Stimulated activated naive CD8-positive, alpha-beta T cell treated with anti-CD3 and anti-CD28 coated beads, Interleukin-15, amount 100 ng/mL, for 72 hours (primary cell): Measurements from ENCODE around the gene RFX4.
A peak's percentile ranks its signal among the peaks of the same experiment; 100 is the strongest.

Experiments
- ATAC-seq: fragments of 150-1000 bp; cut with Tn5 transposase; 2 replicates; pipeline ENCODE4 v1.10.0; 2021; ENCODE audit warnings: mild to moderate bottlenecking, moderate library complexity
- DNase-seq, 2 donors: peaks; one replicate each; pipeline ENCODE4 v3.0.0; 2021 to 2022
- H3K27ac Mint-ChIP-seq, 2 donors: one replicate each; pipeline ENCODE4 v1.8.0; 2022; ENCODE audit warnings: mild to moderate bottlenecking in 2 of 2, mixed read lengths in 2 of 2, moderate library complexity in 2 of 2
- H3K27me3 Mint-ChIP-seq: one replicate; pipeline ENCODE4 v1.8.0; 2022; ENCODE audit warnings: mixed read lengths
- H3K4me1 Mint-ChIP-seq: one replicate; pipeline ENCODE4 v1.8.0; 2022; ENCODE audit warnings: mild to moderate bottlenecking, mixed read lengths
- H3K4me3 Mint-ChIP-seq, 2 donors: one replicate each; pipeline ENCODE4 v1.8.0; 2022; ENCODE audit warnings: mild to moderate bottlenecking in 2 of 2, mixed read lengths in 2 of 2, moderate library complexity in 1 of 2
- H3K9me3 Mint-ChIP-seq, 2 donors: one replicate each; pipeline ENCODE4 v1.8.0; 2022; ENCODE audit warnings: mixed read lengths in 2 of 2

RFX4 gene

DNA sequence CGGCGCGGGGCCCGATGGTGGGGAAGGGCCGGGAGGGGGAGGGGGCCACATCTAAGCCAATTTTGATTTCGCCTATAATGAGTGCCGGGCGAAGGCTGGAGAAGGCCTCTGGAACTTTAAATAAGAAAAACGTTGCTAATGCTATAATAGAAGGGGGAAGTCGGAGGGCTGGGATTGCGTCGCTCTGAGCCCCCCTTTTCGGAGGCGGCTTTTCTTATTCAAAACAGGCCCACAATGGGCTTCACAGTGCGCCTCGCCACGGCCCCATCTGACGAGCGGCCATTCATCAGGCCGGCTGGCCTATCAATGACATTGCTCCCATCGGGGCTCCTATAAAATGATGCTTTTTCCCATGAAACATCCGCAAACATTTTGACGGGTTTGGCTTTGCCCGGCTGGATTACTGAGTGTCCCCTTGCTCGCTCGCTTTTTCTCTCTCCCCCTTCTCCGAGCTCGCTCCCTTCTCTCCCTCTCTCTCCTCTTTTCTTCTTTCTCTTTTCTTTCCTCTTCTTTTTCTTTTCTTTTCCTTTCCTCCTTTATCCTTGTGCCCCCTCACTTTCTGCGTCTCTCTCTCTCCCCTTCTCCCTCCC lies at the start of gene RFX4:
RFX4 (plus strand) TSS at position 364 of the 590 bp plus-strand sequence. CDS start 317 bp downstream, outside the sequence.
- no peak for DNase-seq
- peaks cover 100% of the 10 kb centered on the region for H3K27me3 Mint-ChIP-seq
- no peaks in the 10 kb centered on the region for H3K9me3 Mint-ChIP-seq
- ATAC-seq = no peak
- no peak within 1 kb of the TSS for H3K27ac Mint-ChIP-seq
- H3K4me3 Mint-ChIP-seq = peak within 1 kb of the TSS; percentile 63 to 83
- peaks cover 70% of the 10 kb centered on the region for H3K4me1 Mint-ChIP-seq

DNA sequence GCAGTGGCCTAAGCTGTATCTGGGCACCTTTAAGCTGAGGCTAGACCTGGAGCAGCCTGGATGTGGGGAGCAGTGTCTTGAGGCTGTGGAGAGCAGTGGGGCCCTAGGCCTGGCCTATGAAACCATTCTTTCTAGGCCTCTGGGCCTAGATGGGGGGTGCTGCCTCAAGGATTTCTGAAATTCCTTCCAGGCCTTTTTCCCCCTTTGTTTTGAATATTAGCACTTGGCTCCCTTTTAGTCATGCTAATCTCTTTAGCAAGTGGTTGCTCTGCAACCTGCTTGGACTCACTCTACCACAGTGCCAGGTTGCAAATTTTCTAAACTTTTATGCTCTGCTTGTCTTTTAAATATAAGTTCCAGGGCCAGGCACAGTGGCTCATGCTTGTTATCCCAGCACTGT lies 41.6 kb upstream of the RFX4 start:
- no peak for ATAC-seq
- H3K27ac Mint-ChIP-seq = no peak overlapping the region
- H3K9me3 Mint-ChIP-seq = peaks cover 10 to 40% of the 10 kb centered on the region in 2 donors
- no peaks in the 10 kb centered on the region for H3K4me1 Mint-ChIP-seq
- peaks cover 3% of the 10 kb centered on the region for H3K27me3 Mint-ChIP-seq
- no peak for DNase-seq
- no peak overlapping the region for H3K4me3 Mint-ChIP-seq

- no peak overlapping the region for H3K27ac Mint-ChIP-seq
- DNase-seq (no peak), ATAC-seq (no peak)
- H3K27me3 Mint-ChIP-seq = peaks cover 37% of the 10 kb centered on the region
- H3K4me1 Mint-ChIP-seq = no peaks in the 10 kb centered on the region
- no peak overlapping the region for H3K4me3 Mint-ChIP-seq
- peaks cover 20 to 28% of the 10 kb centered on the region in 2 donors for H3K9me3 Mint-ChIP-seq
Observed at GRCh38 chr12:106551410-106551809, 31.4 kb upstream of the RFX4 start.

DNA sequence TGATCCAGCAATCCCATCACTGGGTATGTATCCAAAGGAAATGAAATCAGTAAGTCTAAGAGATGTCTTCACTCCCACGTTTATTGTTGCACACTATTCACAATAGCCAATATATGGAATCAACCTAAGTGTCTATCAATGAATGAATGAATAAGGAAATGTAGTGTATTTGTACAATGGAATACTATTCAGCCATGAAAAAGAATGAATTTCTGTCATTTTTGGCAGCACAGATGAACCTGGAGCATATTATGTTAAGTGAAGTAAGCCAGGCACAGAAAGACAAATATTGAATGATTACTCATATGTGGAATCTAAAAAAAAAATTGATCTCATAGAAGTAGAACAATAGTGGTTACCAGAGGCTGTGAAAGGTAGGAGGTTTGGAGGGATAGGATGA lies 30.6 kb upstream of the RFX4 start:
- Mint-ChIP-seq H3K9me3 (peaks cover 20 to 28% of the 10 kb centered on the region in 2 donors), H3K27me3 (peaks cover 37% of the 10 kb centered on the region), H3K4me3 (no peak overlapping the region), H3K27ac (no peak overlapping the region), H3K4me1 (no peaks in the 10 kb centered on the region)
- DNase-seq = no peak
- no peak for ATAC-seq

GRCh38 chr12:106564678-106565329 lies 18.0 kb upstream of the RFX4 start:
- no peak overlapping the region for H3K4me3 Mint-ChIP-seq
- no peak for DNase-seq
- no peaks in the 10 kb centered on the region for H3K4me1 Mint-ChIP-seq
- no peak overlapping the region for H3K27ac Mint-ChIP-seq
- no peak for ATAC-seq
- peaks cover 4 to 20% of the 10 kb centered on the region in 2 donors for H3K9me3 Mint-ChIP-seq
- peaks cover 44% of the 10 kb centered on the region for H3K27me3 Mint-ChIP-seq

- Mint-ChIP-seq H3K27ac (no peak overlapping the region), H3K4me1 (no peaks in the 10 kb centered on the region), H3K27me3 (peaks cover 31% of the 10 kb centered on the region), H3K9me3 (peaks cover under 1 to 2% of the 10 kb centered on the region in 2 donors), H3K4me3 (no peak overlapping the region)
- DNase-seq = no peak
- ATAC-seq = no peak
Observed at GRCh38 chr12:106566771-106567170, 16.0 kb upstream of the RFX4 start.

DNA sequence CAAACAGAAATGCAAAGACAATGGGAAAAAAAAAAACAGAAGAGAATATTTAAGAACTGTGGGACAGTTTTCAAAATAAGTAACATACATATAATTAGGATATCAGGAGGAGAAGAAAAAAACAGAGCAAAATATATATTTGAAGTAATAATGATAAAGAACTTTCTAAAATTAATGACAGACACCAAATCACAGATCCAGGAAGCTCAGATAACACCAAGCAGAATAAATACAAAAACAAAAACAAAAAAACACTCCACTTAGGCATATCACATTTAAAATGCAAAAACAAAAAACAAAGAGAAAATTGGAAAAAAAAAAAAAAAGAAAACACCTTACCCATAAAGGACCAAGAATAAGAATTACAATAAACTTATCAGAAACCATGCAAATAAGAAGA lies 9.6 kb upstream of the RFX4 start:
- Mint-ChIP-seq H3K27me3 (peaks cover 44% of the 10 kb centered on the region), H3K4me3 (no peak overlapping the region), H3K9me3 (no peaks in the 10 kb centered on the region), H3K27ac (no peak overlapping the region), H3K4me1 (no peaks in the 10 kb centered on the region)
- ATAC-seq (no peak), DNase-seq (no peak)

- Mint-ChIP-seq H3K27ac (no peak overlapping the region), H3K9me3 (no peaks in the 10 kb centered on the region), H3K4me1 (peaks cover 14% of the 10 kb centered on the region), H3K4me3 (no peak overlapping the region), H3K27me3 (peaks cover 76% of the 10 kb centered on the region)
- ATAC-seq (no peak), DNase-seq (no peak)
Observed at GRCh38 chr12:106576848-106577247, 6.0 kb upstream of the RFX4 start.

DNA sequence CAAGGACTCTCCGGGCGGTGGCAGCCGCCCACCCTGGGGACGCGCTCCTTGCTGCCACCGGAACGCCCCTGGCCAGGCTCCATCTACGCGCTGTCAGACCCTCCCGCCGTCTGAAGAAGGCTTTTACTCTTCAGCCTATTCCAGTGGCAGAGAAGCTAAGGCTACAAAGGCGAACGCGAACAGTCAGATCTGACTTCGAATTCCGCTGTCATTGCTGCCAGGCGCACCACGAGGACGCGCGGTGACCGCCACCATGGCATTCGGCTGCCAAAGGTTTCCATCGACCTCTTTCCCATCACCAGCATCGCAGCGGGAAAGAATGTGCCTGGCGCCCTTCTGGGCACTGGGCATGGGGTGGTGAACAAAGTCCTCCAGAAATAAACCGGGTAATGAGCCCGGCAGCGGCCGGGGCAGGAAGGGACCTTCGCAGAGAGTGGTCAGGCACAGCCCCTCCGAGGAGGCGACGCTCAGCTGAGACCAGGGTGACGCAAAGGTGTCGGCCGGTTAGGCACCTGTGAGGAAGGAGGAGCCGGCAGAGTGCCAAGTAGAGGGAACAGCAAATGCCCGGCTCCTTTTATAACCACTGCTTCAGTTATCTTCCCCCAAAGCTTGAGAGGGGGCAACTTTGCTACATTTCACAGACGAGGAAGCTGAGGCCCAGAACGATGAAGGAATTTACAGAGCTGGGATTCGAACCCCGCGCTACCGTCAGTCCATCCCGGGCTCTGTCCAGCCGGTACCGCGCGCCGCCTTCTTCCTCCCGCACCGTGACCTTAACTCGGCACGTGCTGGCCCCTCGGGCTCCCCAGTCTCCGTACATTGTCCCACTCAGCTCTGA lies 1.9 kb upstream of the RFX4 start:
- H3K27ac Mint-ChIP-seq = no peak overlapping the region
- no peak for ATAC-seq
- H3K9me3 Mint-ChIP-seq = no peaks in the 10 kb centered on the region
- H3K4me1 Mint-ChIP-seq = peaks cover 52% of the 10 kb centered on the region
- no peak for DNase-seq
- peak overlapping the region in 1 of 2 donors; percentile 38 for H3K4me3 Mint-ChIP-seq
- H3K27me3 Mint-ChIP-seq = peaks cover 96% of the 10 kb centered on the region

DNA sequence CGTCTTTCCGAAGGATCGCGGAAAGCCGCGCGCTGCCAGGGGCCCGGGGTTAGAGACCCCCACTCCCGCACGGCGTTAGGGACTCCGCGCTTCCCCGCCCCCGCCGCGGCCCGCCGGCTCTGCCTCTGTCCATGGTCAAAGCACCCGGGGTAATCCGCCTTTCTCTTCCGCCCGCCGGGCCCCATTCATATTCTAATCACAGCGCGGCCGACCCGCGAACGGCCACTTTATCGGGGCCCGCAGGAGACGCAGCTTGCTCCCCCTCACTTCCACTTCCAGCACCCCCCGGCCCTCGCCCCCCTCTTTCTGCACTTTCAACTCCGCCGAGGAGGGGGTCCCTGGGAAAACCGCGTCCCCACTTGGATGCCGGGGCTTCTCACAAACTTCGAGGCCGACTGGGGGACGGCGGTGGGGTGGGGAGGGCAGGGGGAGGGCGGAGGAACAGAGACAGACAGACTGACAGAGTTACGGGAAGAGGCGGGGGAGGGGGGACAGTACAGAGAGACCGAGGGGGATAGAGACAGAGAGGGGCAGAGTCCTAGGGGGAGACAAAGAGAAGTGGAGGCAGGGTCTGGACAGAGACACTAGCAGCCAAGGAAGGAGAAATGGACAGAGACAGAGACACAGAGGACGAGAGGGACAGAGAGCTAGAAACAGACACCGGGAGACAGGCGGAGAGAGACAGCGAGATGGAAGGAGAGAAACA lies 1.1 kb upstream of the RFX4 start:
- DNase-seq (no peak), ATAC-seq (no peak)
- Mint-ChIP-seq H3K27me3 (peaks cover 98% of the 10 kb centered on the region), H3K4me3 (peak overlapping the region; percentile 56), H3K27ac (peak overlapping the region in 1 of 2 donors; percentile 15), H3K4me1 (peaks cover 60% of the 10 kb centered on the region), H3K9me3 (no peaks in the 10 kb centered on the region)

DNA sequence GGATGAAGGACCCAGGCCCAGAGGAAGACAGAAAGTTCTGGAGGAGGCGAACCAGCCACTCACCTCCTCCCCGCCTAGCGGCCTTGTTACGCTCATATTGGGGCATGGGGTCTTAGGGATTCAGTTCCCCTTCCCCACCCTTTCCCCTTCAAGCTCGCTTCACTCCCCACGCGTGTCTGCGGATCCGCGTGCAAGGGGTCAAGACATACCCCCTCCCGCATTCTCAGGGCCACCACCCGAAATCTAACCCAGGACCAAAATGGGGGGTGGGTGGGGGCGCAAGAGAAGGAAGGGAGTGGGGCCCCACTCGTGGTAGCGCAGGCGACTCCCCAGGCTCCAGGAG lies 584 bp upstream of the RFX4 start:
- peaks cover 100% of the 10 kb centered on the region for H3K27me3 Mint-ChIP-seq
- H3K4me3 Mint-ChIP-seq = peak overlapping the region; percentile 45 to 56

GRCh38 chr12:106583242-106584103 lies 669 bp downstream of the RFX4 start:
- Mint-ChIP-seq H3K27ac (no peak overlapping the region), H3K4me3 (peak overlapping the region; percentile 63 to 83), H3K4me1 (peaks cover 71% of the 10 kb centered on the region), H3K9me3 (no peaks in the 10 kb centered on the region), H3K27me3 (peaks cover 100% of the 10 kb centered on the region)
- DNase-seq = peak; percentile 22 to 28
- ATAC-seq = peak; percentile 43

More for the DNA sequence above, 584 bp upstream of the RFX4 start:
- no peak overlapping the region for H3K27ac Mint-ChIP-seq
- DNase-seq (no peak), ATAC-seq (no peak)
- no peaks in the 10 kb centered on the region for H3K9me3 Mint-ChIP-seq
- peaks cover 65% of the 10 kb centered on the region for H3K4me1 Mint-ChIP-seq

DNA sequence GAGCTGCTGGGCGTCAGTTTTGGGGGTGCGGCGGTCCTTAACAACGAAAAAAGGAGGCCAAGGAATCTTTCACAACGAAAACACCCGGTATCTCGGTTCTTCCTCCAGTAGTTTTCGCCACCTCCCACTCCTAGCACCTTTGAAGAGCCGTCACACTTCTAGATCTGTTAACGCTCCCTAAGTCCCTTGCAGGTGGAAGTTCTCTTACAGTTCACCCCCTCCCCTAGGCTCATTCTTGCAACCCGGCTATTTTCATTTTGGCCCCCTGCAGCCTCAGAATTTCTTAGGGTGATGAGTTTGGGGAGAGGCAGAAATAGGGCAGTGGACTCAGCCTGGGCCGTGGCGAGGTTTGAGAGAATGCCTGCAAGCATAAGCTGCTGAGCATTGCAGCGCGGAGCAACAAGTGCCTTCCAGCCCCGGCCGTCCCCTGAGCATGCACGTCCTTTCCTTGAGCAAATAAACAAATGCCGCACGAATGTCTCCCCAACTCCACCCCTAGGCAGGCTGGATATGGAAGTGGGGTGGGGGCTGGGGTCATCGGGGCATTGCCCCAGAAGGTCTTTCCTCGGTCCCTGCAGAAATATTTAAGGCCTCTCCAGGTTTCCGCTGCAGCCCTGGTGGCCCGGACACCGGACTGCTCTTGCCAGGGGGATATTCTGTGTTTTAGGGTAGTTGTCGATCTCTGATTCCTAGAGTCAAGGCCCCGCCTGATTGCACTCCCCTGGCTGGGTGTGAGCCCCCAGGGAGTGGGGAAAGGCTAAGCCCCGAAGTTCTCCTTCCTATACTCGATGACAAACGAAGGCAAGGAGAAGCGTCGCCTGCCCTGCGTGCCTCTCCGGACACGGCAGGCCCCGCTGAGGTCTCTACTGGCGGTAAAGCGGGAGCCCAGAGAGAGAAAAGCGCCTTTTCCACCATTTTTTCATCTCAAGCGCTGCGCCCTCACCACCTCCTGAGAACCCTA lies 1.6 kb downstream of the RFX4 start:
- H3K27ac Mint-ChIP-seq = no peak overlapping the region
- ATAC-seq = peak; percentile 35
- DNase-seq = peak in 1 of 2 donors; percentile 17
- peaks cover 71% of the 10 kb centered on the region for H3K4me1 Mint-ChIP-seq
- peaks cover 100% of the 10 kb centered on the region for H3K27me3 Mint-ChIP-seq
- H3K9me3 Mint-ChIP-seq = no peaks in the 10 kb centered on the region
- H3K4me3 Mint-ChIP-seq = peak overlapping the region; percentile 63 to 83

DNA sequence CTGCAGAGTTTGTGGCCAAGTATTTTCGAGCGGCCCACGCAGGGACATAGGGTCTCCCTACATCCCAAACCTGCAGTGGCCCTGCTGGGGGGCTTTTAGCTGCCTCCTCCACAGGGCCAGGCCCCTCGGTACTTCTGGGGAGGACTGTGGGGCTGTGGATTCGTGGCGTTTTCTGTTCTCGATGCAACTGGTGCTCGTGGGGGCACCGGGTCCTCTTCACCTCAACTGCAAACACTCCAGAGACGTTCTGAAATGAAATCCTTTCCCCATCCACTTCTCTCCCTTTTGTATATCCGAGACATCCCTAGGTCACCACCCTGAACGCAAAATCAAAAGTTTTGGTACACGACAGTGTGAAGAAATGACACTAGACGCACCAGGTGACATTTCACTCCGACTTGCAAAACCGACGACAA lies 2.3 kb downstream of the RFX4 start:
- Mint-ChIP-seq H3K27ac (no peak overlapping the region), H3K4me3 (peak overlapping the region; percentile 19 to 71), H3K9me3 (no peaks in the 10 kb centered on the region), H3K27me3 (peaks cover 98% of the 10 kb centered on the region), H3K4me1 (peaks cover 71% of the 10 kb centered on the region)
- DNase-seq (no peak), ATAC-seq (no peak)
